ENCODE results near the gene CDX1.

Gene CDX1

DNA sequence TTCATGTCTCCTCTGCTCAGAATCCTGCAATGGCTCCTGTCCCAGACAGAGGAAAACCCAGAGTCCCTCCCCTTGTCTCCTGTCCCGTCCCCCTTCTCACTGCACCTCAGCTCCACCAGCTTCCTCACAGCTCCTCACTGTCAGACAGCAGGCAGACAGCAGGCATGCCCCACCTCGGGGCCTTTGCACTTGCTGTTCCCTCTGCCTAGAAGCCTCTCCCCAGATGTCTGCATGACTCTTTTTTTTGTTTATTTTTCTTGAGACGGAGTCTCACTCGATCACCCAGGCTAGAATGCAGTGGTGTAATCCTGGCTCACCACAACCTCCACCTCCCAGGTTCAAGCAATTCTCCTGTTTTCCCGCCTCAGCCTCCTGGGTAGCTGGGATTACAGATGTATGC lies 14.4 kb downstream of the CDX1 start:
- no peak for DNase-seq (ENCODE audit: low read depth in 3 of 3, low spot score in 1 of 3)

DNA sequence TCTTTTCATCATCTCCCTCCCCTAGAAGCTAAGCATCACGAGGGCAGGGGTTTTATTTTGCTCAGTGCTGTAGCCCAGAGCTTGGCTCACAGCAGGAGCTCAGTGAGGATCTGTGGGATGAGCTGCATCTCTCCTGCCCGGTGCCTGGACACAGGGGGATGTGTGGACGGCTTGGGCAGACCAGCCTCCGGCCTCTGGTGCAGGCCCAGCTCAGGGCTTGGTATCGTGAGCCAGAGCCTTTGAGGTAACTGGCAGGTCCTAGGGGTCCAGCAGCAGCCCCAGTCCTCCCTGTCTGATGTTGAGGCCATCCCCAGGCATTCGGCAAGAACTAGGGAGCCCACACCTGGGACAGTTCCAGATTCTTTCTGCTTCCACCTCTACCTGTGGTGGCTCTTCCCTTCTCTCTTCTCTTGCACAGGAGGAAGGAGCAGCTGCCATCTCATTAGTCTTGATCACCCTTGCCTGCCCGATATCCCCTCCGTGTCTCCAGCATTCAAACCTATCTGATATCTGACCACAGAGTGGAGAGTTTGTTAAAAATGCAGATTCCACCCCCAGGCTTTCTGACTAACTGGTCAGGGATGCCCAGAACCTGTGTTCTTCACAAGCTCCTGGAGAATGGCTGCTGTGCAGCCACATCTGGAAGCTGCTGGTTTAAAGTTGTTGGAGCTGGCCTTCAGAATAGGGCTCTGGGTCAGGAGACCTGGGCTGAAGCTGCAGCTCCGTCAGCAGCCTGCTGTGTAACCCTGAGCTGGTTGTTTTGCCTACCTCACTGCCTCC lies 15.4 kb downstream of the CDX1 start:
- no peak for DNase-seq (ENCODE audit: low read depth in 3 of 3, low spot score in 1 of 3)

DNA sequence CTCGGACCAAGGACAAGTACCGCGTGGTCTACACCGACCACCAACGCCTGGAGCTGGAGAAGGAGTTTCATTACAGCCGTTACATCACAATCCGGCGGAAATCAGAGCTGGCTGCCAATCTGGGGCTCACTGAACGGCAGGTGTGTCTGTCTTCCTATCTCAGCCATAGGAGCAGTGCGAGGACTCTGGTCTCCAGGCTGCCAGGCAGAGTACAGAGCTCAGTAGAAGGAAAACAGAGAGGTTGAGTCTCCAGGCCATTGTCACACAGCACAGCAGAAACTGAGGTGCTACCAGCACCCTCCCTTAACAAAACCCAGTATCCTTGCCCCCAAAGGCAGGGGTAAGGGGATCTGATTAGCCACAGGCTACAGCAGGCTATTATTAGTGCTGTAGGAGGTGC lies 16.2 kb downstream of the CDX1 start:
- no peak for DNase-seq (ENCODE audit: low read depth in 3 of 3, low spot score in 1 of 3)

DNA sequence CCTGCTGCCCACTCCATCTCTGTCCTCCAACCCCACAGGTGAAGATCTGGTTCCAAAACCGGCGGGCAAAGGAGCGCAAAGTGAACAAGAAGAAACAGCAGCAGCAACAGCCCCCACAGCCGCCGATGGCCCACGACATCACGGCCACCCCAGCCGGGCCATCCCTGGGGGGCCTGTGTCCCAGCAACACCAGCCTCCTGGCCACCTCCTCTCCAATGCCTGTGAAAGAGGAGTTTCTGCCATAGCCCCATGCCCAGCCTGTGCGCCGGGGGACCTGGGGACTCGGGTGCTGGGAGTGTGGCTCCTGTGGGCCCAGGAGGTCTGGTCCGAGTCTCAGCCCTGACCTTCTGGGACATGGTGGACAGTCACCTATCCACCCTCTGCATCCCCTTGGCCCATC lies 16.9 kb downstream of the CDX1 start:
- no peak for DNase-seq (ENCODE audit: low read depth in 3 of 3, low spot score in 1 of 3)

DNA sequence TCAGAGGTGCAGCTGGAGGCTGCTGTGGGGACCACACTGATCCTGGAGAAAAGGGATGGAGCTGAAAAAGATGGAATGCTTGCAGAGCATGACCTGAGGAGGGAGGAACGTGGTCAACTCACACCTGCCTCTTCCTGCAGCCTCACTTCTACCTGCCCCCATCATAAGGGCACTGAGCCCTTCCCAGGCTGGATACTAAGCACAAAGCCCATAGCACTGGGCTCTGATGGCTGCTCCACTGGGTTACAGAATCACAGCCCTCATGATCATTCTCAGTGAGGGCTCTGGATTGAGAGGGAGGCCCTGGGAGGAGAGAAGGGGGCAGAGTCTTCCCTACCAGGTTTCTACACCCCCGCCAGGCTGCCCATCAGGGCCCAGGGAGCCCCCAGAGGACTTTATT lies 17.4 kb downstream of the CDX1 start:
- no peak for DNase-seq (ENCODE audit: low read depth in 3 of 3, low spot score in 1 of 3)

DNA sequence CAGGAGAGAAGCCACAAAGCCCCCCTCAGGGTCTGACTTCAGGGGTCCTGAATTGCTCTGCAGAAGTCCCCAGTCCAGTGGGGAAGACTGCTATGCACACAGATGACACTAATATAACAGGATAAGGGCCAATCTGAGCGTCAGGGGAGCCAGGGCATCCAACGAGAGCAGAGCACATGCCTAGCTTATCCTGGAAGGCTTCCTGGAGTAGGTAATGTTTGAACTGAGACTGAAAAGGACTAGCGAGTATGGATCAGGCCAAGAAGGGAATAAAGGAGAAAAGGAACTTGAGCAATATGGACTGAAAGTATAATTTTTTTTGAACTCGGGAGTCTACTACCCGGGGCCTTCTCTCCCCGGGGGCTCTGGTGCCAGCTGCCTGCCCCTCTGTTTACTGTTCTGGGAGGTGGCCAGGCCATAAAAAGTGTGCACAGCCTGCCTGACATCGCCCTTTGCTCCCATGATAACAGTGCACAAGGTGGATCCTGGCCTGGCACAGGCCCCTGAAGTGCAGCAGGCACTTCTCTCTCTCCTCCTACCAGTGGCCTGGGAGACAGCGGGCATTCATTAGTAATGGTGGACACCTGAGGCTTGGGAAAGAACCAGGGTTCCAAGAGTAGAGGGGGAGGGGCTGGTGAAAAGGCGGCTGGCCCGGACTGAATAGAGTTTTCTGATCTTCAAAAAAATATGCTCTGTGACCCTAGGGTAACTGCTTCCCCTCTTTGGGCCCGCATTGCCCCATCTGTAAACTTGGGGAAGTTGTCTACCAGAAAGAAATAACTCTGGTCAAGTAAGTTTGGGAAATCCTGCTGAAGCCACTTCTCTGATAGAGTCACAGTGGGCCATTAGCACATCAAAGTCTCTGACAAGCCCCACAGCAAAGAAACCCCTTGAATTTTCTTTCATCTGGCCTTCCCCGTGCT lies 18.7 kb downstream of the CDX1 start:
- DNase-seq (ENCODE audit: low read depth in 3 of 3, low spot score in 1 of 3) = no peak

DNA sequence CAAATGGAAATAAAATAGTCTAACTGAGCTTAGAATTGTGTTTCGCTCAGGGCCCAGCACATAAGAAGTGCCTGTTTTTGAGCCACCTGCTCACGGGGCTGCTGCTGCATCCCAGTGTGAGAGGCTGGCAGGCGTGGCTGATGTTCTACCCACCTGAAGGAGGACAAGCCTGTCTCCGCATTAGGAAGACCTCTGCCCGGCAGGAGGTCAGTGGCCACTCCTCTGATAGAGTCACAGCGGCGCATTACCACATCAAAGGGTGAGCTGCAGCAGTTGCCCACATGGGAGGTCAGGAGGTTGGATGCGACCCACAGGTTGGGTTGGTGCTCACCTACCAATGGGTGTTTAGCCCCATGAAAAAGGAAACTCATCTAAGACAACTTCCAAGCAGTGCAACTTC lies 19.6 kb downstream of the CDX1 start:
- DNase-seq (ENCODE audit: low read depth in 3 of 3, low spot score in 1 of 3) = no peak

DNA sequence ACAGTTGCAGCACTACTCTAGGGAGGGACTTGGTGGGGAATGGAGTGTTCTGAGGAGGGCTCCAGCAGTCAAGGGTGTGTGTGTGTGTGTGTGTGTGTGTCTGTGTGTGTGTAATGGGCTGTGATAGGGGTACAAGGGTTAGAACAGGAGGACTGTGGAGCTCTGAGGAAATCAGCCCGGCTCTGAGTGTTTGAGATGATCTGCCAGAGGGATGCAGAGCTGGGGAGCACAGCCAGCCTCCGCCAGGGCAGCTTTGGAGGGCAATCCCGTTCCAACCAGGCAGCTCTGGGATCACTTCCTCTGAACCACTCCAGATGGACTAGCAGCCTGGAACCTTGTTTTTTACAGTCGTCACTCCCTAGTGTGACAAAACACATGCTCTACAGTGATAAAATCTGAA lies 20.3 kb downstream of the CDX1 start:
- DNase-seq (ENCODE audit: low read depth in 3 of 3, low spot score in 1 of 3) = no peak

DNA sequence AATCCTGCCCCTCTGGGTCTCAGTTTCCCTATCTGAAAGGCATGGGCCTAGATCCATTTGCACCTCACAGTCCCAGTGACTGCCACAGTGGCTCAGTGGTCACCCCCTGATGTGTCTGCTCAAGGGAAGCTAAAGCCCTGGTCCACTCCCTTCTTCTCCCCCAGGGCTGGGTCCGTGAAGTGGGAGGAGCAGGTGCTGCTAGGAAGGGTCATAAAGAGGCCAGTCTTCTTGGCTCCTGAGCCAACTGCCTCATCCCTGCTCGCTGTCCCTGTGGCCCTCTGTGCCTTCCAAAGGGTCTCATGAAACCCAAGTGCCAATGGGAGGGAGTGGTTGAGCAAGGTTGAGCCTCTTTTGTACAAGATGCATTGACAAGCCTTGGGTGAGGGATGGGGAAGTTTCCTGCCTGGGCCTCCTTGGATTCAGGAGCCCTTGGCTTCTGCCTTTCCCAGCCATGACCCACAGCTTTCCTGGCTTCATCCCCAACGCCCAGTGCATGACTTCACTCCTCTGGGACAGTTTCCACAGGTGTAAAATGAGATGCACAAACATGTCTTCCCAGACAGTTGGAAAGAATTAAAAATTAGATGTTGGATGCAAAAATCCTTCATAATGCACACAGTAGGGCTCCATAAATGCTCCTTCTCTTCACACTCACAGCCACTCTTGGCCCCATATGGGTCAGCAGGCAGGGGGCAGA lies 21.7 kb downstream of the CDX1 start:
- no peak for DNase-seq (ENCODE audit: low read depth in 3 of 3, low spot score in 1 of 3)

DNA sequence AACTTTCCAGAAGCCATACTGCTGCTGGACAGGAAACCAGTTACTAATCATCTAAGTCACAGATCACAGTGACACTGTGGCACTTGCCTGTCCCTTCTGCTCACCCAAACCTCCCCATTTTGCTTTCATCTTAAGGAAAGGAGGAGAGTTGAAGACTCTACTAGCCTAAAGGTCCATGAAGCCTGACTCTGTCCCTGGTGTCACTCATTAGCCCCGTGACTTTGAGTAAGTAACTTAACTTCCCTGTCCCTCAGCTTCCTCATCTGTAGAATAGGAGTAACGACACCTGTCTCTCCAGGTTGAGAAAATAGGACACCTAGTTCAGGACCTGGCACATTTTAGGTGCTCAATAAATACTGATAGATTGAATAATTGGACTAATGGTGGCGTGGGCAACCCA lies 22.7 kb downstream of the CDX1 start:
- DNase-seq (ENCODE audit: low read depth in 3 of 3, low spot score in 1 of 3) = no peak

DNA sequence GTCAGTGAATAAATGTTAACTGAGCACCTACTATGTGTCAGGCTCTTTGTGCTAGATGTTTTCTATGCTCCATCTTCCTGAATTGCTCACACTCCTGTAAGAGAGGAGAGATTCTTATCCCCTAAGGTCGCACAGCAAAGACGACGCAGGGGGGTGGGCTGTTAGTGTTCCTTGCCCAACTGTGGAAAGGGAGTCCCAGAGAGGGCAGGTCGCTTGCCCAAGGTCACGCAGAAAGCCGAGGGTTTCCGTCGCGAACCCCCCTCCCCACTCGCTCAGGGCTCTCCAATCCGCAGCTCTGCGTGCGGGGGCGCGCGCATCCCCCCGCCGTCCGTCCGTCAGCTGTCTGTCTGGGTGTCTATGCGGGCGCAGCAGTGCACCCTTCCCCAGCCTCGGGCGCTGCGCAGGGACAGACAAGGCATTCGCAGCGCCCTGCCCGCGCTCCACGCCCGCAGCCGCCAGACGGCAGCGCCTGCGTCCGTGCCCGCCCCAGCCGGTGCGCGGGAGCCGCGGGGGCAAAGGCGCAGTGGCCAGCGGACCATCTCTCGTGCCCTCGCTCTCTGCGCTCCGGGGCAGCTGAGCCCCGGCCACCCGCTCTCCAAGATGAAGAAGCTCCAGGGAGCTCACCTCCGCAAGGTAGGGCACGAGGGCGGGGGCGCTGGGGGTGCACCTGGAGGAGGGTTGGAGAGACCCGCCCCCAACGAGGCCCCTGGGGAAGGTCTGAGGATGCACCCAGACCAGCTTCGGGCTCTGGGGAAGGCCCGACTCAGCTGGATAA lies 23.3 kb downstream of the CDX1 start, which contains the start of gene SLC6A7:
TSS of gene SLC6A7 (plus strand) at position 335 of the 775 bp plus-strand sequence. CDS start at position 601, 266 bp downstream.
- no peak for DNase-seq (ENCODE audit: low read depth in 3 of 3, low spot score in 1 of 3)

DNA sequence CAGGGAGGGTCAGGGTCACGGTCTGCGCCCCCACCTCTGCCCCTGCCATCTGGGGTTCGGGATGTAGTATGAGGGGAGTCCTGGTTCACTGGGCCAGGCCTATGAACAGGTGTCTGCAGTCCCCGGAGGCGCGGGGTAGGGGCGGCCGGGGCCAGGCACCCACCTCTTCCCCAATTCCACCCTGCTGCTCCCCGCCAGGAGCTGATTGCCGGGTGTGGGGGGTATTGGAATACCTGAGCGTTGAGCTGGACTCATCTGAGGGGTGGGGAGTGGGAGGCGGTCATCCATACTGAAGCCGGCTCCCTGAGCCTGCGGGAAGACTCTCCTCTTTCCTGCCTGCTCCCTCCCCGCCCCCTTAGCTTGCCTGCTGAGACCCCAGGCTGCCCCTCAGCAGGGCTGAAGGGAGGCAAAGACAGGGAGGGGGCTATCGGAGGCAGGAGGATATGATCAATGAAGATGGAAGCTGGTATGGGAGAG lies 24.0 kb downstream of the CDX1 start:
- no peak for DNase-seq (ENCODE audit: low read depth in 3 of 3, low spot score in 1 of 3)

DNA sequence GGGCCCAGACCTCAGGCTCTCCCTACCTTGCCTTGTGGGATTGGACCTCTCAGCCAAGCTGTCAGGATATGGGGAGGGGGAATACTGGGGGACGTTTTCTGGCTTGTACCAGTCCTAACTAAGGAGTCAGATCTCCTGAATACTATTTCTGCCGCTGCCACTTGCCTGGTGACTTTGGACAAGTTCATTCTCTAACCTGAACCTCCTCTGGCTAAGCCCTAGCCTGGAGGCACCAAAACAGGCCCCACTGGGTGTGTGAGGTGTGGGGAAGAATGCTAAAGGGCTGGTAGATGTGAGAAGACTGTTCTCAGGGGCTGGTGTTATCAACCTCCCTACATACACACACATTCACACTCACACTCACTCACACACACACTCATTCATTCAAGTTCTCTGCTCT lies 24.4 kb downstream of the CDX1 start:
- no peak for DNase-seq (ENCODE audit: low read depth in 3 of 3, low spot score in 1 of 3)

DNA sequence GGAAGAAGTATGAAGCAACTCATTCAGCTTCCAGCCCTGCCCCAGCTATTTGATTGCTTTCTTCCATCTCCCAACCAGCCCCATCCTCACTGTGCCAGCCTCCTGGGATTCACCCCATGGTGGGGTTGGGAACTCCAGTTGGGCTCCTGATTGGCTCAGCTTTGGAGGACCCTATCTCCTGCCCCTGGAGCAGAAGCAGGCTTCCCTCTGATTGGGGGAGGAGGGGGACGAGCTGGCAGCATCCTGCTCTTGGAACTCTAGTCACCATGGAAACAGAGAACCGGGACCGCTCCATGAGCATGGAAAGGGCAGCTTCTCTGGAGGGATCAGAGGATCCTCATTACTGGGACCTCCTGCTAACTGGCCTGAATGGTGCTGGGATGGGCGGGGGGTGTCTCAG lies 25.9 kb downstream of the CDX1 start:
- no peak for DNase-seq (ENCODE audit: low read depth in 3 of 3, low spot score in 1 of 3)

DNA sequence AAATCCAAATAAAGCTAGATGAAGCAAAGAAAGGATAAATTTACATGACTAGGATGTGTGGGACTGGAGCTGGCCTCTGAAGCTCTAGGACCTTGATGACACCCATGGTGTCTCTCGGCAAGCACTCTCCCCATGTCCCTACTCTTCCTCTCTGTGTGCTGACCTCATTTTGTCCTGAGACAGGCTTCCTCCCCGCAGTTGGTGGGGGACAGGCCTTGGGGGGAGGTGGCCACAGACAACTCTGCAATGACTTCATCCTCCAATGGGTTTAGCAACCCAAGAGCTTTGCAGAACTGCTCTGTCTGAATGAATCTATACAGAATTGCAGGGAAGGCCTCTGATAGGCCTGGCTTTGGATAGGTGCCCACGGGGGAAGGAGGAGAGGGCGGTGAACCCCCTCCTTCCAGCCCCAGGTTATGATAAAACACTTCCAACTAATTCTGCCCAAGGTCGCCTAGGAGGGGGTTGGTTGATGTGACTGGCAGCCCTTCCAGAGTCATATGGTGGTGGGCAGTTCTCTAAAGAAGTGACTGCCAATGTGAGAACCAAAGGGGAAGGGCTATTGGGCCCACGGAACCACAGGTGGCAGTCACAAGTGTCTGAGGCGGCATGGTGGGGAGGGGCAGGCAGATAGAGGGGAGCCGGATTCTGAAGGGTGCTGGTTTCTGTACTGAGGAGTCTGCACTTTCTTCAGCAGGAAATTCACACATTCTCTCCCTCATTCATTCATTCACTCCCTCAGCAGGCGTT lies 29.3 kb downstream of the CDX1 start:
- DNase-seq (ENCODE audit: low read depth in 3 of 3, low spot score in 1 of 3) = no peak

DNA sequence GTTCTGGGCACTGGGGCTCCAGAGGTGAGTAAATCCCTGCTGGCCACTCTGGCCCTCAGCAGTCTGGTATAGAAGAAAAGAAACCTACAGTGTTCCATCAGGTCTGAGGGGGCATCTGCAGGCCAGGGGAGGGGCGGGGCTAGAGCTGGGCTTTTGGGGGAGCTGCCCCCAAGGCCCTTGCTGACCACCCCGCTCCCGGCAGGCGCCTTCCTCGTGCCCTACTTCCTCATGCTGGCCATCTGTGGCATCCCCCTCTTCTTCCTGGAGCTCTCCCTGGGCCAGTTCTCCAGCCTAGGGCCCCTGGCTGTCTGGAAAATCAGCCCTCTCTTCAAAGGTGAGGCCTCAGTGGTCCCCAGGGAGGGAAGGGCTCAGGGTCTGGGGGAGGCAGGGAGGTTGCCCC lies 29.9 kb downstream of the CDX1 start:
- DNase-seq (ENCODE audit: low read depth in 3 of 3, low spot score in 1 of 3) = no peak

DNA sequence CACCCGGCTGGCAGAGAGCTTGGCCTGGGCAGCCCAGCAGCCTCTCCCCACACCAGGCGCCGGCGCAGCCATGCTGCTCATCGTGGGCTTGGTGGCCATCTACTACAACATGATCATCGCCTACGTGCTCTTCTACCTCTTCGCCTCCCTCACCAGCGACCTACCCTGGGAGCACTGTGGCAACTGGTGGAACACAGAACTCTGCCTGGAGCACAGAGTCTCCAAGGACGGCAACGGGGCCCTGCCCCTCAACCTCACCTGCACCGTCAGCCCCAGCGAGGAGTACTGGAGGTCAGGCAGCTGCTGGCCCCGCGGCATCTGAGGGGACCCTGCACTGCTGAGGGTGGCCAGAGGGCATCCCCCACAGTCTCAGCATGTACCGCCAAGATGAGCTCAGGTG lies 30.4 kb downstream of the CDX1 start:
- DNase-seq (ENCODE audit: low read depth in 3 of 3, low spot score in 1 of 3) = no peak

DNA sequence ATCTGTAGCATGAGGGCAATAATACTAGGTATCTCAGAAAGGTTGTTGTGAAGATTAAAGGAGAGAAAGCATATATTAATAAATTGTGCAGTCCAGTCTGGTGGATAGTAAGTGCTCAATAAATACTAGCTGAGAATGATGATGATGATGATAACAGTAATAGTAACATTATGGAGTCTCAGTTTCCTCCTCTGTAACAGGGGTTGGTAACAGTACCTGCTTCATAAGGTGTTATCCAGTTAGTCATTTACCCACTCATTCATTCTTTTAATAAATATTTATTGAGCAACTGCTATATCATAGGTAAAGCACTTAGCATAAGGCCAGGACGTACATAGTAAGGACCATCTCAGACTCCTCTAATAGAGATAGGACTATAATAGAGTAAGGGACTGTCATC lies 30.9 kb downstream of the CDX1 start:
- no peak for DNase-seq (ENCODE audit: low read depth in 3 of 3, low spot score in 1 of 3)

DNA sequence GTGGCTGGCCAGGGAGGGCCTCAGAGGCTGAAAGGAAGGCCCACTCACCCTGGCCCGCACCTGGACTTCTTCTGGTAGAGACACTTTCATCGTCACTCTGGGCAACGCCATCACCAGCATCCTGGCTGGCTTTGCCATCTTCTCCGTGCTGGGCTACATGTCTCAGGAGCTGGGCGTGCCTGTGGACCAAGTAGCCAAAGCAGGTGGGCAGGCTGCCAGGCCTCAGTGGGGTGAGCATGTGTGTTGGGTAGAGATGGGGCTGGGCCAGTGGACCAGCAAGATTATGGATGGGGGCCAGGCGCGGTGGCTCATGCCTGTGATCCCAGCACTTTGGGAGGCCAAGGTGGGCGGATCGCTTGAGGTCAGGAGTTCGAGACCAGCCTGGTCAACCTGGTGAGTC lies 35.9 kb downstream of the CDX1 start:
- DNase-seq (ENCODE audit: low read depth in 3 of 3, low spot score in 1 of 3) = no peak
